ENCODE measurements around the gene LILRA2. TPM values are rescaled to one million over a fixed set of nuclear protein-coding genes. Genes with fewer than 3 reads are reported as not detected.
"Not testable (repeated sequence)": the region's sequence is repeated elsewhere in the genome, so short reads cannot be mapped to it uniquely, and the experiment has no call there.

Gene LILRA2
- total RNA-seq, 1 experiment from 2014 or later = not detected

- DNase-seq = no peak
- Histone ChIP-seq H3K4me3 (ENCODE audit: low read depth, low read length) (no peak overlapping the region), H3K27me3 (replicated peaks; ENCODE audit: control insufficient read depth, insufficient read depth, low read length) (no peaks in the 10 kb centered on the region; the same call in none of the 2 replicates), H3K4me1 (no peaks in the 10 kb centered on the region), H3K9me3 (no peaks in the 10 kb centered on the region), H3K36me3 (ENCODE audit: control insufficient read depth, insufficient read depth, low read length) (no peaks in the 10 kb centered on the region)
- no peak for TF ChIP-seq CTCF (IDR thresholded peaks at IDR 0.05; ENCODE audit: insufficient read depth in 1 of 2, low read depth in 1 of 2, low read length in 1 of 2, severe bottlenecking in 1 of 2, unreplicated experiment in 1 of 2)
- ChIA-PET CTCF (no interaction called here), POLR2A (no interaction called here)
- BruUV-seq (replicated peaks) = no TSS peak
- Mint-ChIP-seq H3K9me3 (ENCODE audit: unreplicated experiment) (no peaks in the 10 kb centered on the region), H3K27ac (ENCODE audit: unreplicated experiment) (no peak overlapping the region), H3K36me3 (ENCODE audit: insufficient read depth, unreplicated experiment) (no peaks in the 10 kb centered on the region), H3K27me3 (ENCODE audit: insufficient read depth, unreplicated experiment) (peaks cover 16% of the 10 kb centered on the region), H3K4me3 (ENCODE audit: unreplicated experiment) (no peak overlapping the region), H3K4me1 (ENCODE audit: low read depth, unreplicated experiment) (no peaks in the 10 kb centered on the region)
- intact Hi-C loops (cut with micrococcal nuclease; ENCODE audit: unreplicated experiment) = no loop called here
Observed at GRCh38 chr19:54574051-54574450, 461 bp downstream of the LILRA2 start.

GRCh38 chr19:54574527-54575056 lies 1.0 kb downstream of the LILRA2 start:
- CTCF ChIA-PET = no interaction called here
- no peaks in the 10 kb centered on the region for H3K4me1 ChIP-seq
- Mint-ChIP-seq H3K9me3 (ENCODE audit: unreplicated experiment) (no peaks in the 10 kb centered on the region), H3K36me3 (ENCODE audit: insufficient read depth, unreplicated experiment) (no peaks in the 10 kb centered on the region), H3K4me1 (ENCODE audit: low read depth, unreplicated experiment) (no peaks in the 10 kb centered on the region), H3K27me3 (ENCODE audit: insufficient read depth, unreplicated experiment) (peaks cover 16% of the 10 kb centered on the region), H3K27ac (ENCODE audit: unreplicated experiment) (no peak overlapping the region), H3K4me3 (ENCODE audit: unreplicated experiment) (no peak overlapping the region)
- H3K9me3 ChIP-seq = no peaks in the 10 kb centered on the region
- H3K36me3 ChIP-seq (ENCODE audit: control insufficient read depth, insufficient read depth, low read length) = no peaks in the 10 kb centered on the region
- POLR2A ChIA-PET = no interaction called here
- H3K4me3 ChIP-seq (ENCODE audit: low read depth, low read length) = no peak overlapping the region
- no peak for DNase-seq
- intact Hi-C loops (cut with micrococcal nuclease; ENCODE audit: unreplicated experiment) = no loop called here
- no peaks in the 10 kb centered on the region; the same call in none of the 2 replicates for H3K27me3 ChIP-seq (replicated peaks; ENCODE audit: control insufficient read depth, insufficient read depth, low read length)
- TF ChIP-seq CTCF (IDR thresholded peaks at IDR 0.05; ENCODE audit: insufficient read depth in 1 of 2, low read depth in 1 of 2, low read length in 1 of 2, severe bottlenecking in 1 of 2, unreplicated experiment in 1 of 2) = no peak
- BruUV-seq (replicated peaks) = no TSS peak

GRCh38 chr19:54575205-54575604 lies 1.6 kb downstream of the LILRA2 start:
- H3K36me3 ChIP-seq (ENCODE audit: control insufficient read depth, insufficient read depth, low read length); H3K36me3 Mint-ChIP-seq (ENCODE audit: insufficient read depth, unreplicated experiment); H3K4me1 Mint-ChIP-seq (ENCODE audit: low read depth, unreplicated experiment); H3K9me3 Mint-ChIP-seq (ENCODE audit: unreplicated experiment); DNase-seq; H3K27me3 ChIP-seq (replicated peaks; ENCODE audit: control insufficient read depth, insufficient read depth, low read length); H3K27ac Mint-ChIP-seq (ENCODE audit: unreplicated experiment); H3K4me3 Mint-ChIP-seq (ENCODE audit: unreplicated experiment); H3K4me1 ChIP-seq; POLR2A ChIA-PET; BruUV-seq (replicated peaks); intact Hi-C loops (cut with micrococcal nuclease; ENCODE audit: unreplicated experiment); H3K4me3 ChIP-seq (ENCODE audit: low read depth, low read length); H3K9me3 ChIP-seq; CTCF ChIA-PET: not testable (repeated sequence)
- peaks cover 16% of the 10 kb centered on the region for H3K27me3 Mint-ChIP-seq (ENCODE audit: insufficient read depth, unreplicated experiment)
